ENCODE data around the gene DDC.

DDC gene

GRCh38 chr7:50564640-50565558 is at the start of gene DDC:
Gene DDC, minus strand, starts transcription at chr7:50565405. Its CDS starts 21,320 bp downstream, at chr7:50544085.
- no peak for DNase-seq

GRCh38 chr7:50613473-50613872 is 48.3 kb upstream of the DDC start:
- DNase-seq, result no peak

- no peak for DNase-seq
These were observed 47.5 kb upstream of the DDC start for GRCh38 chr7:50612704-50613103.

GRCh38 chr7:50610521-50611277 is 45.5 kb upstream of the DDC start:
- DNase-seq, result no peak

GRCh38 chr7:50608196-50608906 is 43.1 kb upstream of the DDC start:
- no peak for DNase-seq

GRCh38 chr7:50607524-50608125 is 42.4 kb upstream of the DDC start:
- DNase-seq, result no peak

GRCh38 chr7:50605059-50605458 is 39.9 kb upstream of the DDC start:
- DNase-seq, result no peak

DNA sequence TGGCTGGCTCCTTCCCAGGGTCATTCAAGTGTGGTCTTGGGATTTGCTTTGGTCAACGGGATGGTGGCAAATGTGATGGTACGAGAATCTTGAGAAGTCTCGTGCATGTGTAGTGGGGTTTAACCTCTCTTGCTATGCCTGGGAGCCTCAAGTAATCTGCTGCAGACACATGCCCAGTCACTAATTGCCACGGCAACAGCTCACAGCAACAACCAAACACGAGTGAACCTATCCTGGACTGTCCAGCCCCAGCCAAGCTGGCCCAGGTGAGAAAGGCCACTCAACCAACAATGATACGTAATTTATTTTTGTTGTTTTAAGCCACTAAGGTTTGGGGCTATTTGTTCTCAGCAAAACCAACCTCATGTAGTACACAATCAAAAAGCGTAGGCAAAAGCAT is 38.1 kb upstream of the DDC start:
- DNase-seq, result no peak

- DNase-seq, result no peak
These were observed 34.2 kb upstream of the DDC start for GRCh38 chr7:50599385-50599784.

GRCh38 chr7:50598460-50599343 is 33.5 kb upstream of the DDC start:
- DNase-seq, result no peak

DNA sequence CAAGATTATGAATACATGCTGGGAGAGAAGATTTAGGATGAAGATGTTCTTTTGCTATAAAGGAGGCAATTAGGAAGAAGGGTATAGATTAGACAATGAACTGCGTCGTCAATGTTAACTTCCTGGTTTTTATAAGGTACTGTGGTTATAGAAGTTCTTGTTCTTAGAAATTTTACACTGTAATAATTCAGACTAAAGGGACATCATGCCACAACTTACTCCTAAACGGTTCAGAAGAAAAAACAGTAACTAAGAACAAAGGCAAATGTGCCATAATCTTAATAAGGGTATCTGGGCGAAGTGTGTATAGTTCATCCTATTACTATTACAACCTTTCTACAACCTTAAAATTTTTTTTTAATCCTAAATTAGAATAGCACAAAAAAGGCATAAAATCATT is 31.3 kb upstream of the DDC start:
- no peak for DNase-seq

DNA sequence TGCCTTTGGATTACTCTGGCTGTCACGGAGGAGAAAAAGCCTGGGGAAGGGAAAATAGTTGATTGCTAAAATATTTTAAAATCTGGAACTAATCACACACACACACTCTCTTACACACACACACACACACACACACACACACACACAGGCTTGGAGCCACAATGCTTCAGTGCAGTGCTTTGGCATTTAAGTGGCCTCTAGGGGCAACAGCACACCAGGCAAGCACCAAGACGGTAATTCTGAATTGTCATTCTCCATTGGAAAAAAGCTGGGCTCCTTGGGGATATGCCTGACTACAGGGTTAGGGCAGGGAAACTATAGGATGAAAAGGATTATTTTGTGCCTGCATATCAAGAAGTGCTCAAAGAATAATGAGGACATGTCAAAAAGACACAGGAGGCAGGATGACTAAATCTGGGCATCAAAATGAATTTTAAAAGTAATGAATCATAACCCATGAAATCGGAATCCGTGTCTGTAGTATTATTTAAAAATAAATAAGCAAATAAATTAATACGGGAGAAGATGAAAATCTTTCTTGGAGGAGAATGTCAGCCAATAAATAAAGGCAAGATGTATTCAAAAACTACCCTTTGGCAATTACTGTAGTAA is 30.4 kb upstream of the DDC start:
- DNase-seq, result no peak

DNA sequence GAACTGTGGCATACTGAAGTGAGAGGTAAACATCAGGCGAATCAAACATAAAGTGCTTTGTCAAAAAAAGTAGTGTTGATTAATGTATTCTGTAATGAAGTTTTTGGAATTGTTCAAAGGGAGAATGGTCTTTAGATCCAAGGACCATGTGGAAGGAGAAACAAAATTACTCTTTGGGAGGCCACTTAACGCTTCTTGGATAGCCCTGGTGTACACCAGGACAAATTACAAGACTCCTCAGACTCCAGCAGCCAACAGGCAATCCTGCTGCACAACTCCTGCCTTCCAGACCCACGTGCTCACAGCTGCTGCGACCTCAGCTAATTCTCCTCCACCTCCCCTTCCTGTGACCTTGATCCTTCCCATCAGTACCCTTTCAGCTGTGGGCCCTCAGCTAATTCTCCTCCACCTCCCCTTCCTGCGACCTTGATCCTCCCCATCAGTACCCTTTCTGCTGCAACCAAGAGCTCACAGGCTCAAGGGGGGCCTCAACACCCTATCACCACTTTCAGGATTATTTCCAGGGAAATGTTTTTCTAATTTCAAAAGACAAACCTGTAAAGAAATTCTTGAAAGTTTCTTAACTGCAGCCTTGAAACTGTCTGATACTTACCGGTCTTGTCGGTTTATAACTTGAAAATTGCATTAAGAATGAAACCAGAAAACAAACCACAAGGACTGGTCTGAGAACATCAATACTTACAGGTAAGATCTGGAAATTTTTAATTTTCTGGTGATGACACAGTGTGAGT is 29.7 kb upstream of the DDC start:
- no peak for DNase-seq

DNA sequence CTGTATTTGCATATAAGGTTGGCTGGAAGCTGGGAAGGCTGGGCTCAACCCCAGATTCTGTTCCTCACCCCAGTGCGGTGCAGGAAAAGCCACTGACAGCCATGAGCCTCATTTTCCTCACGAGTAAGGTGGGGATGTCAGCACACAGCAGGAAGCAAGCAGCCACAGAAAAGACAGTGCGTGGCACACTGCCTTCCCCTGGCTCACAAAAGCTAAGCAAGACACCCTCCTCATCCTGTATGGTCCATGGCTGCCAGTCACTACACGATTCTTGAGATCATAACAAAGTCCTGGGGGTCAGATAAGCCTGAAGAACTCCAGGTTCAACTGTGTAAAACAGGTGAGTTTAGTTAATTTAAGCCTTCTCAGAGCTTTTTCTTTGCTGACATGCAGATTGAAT is 28.9 kb upstream of the DDC start:
- DNase-seq, result no peak

DNA sequence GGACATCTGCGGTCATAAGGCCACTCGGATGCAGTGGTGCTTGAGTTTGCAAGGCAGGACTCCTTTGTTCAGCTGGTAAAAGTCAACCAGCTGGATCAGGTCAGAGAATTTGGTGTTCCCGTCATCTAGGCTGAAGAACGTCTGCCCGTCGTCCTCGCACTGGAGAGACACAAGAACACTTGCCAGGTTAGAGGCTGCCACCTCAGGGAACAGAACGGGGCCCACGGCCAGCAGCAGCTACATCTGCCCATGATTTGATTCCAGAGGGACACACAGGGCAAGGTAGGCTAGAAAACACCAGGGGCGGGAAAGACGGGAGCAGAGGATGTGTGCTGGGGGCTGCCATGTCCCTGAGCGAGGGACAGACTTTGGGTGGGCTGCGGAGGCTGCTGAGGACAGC is 27.7 kb upstream of the DDC start:
- no peak for DNase-seq

GRCh38 chr7:50591480-50592438 is 26.6 kb upstream of the DDC start:
- DNase-seq, result no peak

DNA sequence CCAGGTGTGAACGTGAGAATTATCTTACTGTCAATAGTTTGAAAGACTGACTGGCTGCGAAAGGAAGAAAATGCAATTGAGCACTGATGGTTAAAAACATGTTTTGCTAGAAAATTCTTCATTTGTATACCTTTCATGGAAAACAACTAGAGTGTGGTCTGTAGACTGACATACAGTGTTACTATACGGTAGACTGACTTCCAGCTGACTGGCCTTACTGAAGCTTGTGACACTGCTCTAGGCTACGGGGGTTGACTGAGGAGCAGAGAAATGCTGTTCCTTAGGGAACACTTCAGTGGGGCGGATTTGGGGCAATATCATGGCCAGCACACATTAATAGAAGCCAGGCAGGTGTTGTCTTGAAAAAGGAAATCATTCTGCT is 25.9 kb upstream of the DDC start:
- DNase-seq, result no peak

GRCh38 chr7:50590535-50590934 is 25.3 kb upstream of the DDC start:
- no peak for DNase-seq

GRCh38 chr7:50589364-50589763 is 24.2 kb upstream of the DDC start:
- no peak for DNase-seq

- DNase-seq, result no peak
These were observed 23.7 kb upstream of the DDC start for GRCh38 chr7:50588937-50589336.
